ENCODE data around the gene SURF6.

SURF6 gene

DNA sequence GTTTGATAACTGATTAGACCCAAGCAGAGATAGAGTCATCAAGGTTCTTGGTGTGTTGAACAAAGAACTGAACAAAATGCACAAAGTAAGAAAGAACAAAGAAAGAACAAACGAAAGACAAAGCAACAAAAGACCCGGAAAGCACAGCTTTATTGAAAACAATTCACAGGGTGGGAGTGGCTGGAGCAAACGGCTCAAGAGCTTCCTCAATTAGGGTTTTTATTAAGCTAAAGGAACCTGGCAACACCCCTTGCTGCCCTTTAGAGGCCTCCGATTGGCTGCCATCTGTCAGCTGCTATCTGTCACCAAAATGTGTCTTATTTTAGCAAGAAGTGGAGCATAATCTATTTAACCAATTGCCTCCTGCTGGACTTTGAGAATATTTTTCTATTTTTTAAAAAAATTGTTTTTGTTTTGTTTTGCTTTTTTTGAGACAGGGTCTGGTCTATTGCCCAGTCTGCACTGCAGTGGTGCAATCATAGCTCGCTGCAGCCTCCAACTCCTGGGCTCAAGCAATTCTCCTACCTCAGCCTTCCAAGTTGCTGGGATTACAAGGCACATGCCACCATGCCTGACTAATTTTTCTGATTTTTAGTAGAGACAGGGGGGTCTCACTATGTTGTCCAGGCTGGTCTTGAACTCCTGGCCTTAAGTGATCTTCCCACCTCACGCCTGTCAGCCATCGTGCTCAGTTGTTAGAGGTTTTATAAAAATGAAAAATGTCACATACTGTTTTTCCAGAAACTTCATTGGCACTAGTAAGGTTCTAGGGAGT lies 53.3 kb downstream of the SURF6 start:
- peaks cover 32% of the 10 kb centered on the region for H3K9me3 Mint-ChIP-seq
- H3K27me3 Mint-ChIP-seq (ENCODE audit: low read depth, poor library complexity): peaks cover 35% of the 10 kb centered on the region
- H3K36me3 Mint-ChIP-seq (ENCODE audit: low read depth): peaks cover 4% of the 10 kb centered on the region
- H3K27ac Mint-ChIP-seq: no peak overlapping the region
- DNase-seq: no peak
- TF ChIP-seq, protein P1, sequence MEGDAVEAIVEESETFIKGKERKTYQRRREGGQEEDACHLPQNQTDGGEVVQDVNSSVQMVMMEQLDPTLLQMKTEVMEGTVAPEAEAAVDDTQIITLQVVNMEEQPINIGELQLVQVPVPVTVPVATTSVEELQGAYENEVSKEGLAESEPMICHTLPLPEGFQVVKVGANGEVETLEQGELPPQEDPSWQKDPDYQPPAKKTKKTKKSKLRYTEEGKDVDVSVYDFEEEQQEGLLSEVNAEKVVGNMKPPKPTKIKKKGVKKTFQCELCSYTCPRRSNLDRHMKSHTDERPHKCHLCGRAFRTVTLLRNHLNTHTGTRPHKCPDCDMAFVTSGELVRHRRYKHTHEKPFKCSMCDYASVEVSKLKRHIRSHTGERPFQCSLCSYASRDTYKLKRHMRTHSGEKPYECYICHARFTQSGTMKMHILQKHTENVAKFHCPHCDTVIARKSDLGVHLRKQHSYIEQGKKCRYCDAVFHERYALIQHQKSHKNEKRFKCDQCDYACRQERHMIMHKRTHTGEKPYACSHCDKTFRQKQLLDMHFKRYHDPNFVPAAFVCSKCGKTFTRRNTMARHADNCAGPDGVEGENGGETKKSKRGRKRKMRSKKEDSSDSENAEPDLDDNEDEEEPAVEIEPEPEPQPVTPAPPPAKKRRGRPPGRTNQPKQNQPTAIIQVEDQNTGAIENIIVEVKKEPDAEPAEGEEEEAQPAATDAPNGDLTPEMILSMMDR (IDR thresholded peaks at IDR 0.05): no peak
- H3K4me3 Mint-ChIP-seq: no peak overlapping the region
- H3K4me1 Mint-ChIP-seq: no peaks in the 10 kb centered on the region

DNA sequence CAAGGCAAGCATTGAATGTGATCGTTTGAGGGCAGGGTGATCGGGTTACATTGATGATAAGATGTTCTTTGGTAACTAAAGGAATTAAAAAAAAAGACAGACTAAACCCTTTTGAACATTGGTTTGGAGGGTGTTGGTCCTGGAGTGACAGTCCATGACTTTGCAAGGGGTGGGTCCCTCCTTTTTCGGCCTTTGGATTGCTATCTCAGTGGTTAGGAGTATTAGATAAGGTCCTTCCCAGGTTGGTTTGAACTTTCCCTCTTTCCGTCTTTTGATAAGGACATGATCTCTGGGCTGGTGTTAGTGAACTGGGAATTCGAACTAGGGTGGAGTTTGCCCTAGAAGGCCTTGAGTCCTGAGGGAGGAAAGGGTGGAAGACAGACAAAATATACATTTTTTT lies 55.6 kb downstream of the SURF6 start:
- H3K27me3 Mint-ChIP-seq (ENCODE audit: low read depth, poor library complexity): peaks cover 55% of the 10 kb centered on the region
- H3K9me3 Mint-ChIP-seq: peaks cover 27% of the 10 kb centered on the region
- no peak overlapping the region for H3K4me3 Mint-ChIP-seq
- TF ChIP-seq, protein P1 (IDR thresholded peaks at IDR 0.05): no peak
- DNase-seq: no peak
- no peaks in the 10 kb centered on the region for H3K4me1 Mint-ChIP-seq
- H3K27ac Mint-ChIP-seq: no peak overlapping the region
- peaks cover 4% of the 10 kb centered on the region for H3K36me3 Mint-ChIP-seq (ENCODE audit: low read depth)
